Chondrocyte (in vitro differentiated cells): ENCODE results near the gene PTPRK. TPM values are rescaled to one million over a fixed set of nuclear protein-coding genes. Genes with fewer than 3 reads are reported as not detected.

Source experiments
- DNase-seq: peaks from one replicate; pipeline ENCODE4 v3.0.0; 2021; ENCODE audit warnings: mixed read lengths, low spot score
- H3K27ac Mint-ChIP-seq: one replicate; pipeline ENCODE4 v1.8.0; 2021; ENCODE audit warnings: mild to moderate bottlenecking, moderate library complexity, mixed read lengths; ENCODE audit not compliant: unreplicated experiment
- H3K27me3 Mint-ChIP-seq: 2 replicates; pipeline ENCODE4 v1.8.0; 2021; ENCODE audit warnings: low read depth, mixed read lengths
- H3K36me3 Mint-ChIP-seq: 2 replicates; pipeline ENCODE4 v1.8.0; 2021; ENCODE audit warnings: low read depth, mixed read lengths
- H3K4me1 Mint-ChIP-seq: 2 replicates; pipeline ENCODE4 v1.8.0; 2021; ENCODE audit warnings: low read depth, mild to moderate bottlenecking, mixed read lengths
- H3K4me3 Mint-ChIP-seq: one replicate; pipeline ENCODE4 v1.8.0; 2021; ENCODE audit warnings: mild to moderate bottlenecking, moderate library complexity, mixed read lengths; ENCODE audit not compliant: unreplicated experiment
- H3K9me3 Mint-ChIP-seq: 2 replicates; pipeline ENCODE4 v1.8.0; 2021; ENCODE audit warnings: low read depth, mixed read lengths
- total RNA-seq: library from RNA; stranded (reverse); gene quantifications from 3 replicates; pipeline ENCODE4 v1.2.1, GENCODE V29; 2021
- TF ChIP-seq, protein P1 (sequence below): fragments of 200-600 bp; sonication (generic); IDR thresholded peaks from 2 replicates; pipeline ENCODE4 v1.5.0; 2021; ENCODE audit warnings: antibody characterized with exemption, mild to moderate bottlenecking, moderate library complexity

PTPRK gene
- total RNA-seq, 1 donor from 2014 or later: 63.3 TPM

- DNase-seq: no peak
- Mint-ChIP-seq H3K27me3 (no peaks in the 10 kb centered on the region), H3K4me3 (no peak overlapping the region), H3K27ac (no peak overlapping the region), H3K4me1 (peaks cover 5% of the 10 kb centered on the region), H3K9me3 (no peaks in the 10 kb centered on the region), H3K36me3 (peaks cover 4% of the 10 kb centered on the region)
- TF ChIP-seq, protein P1, sequence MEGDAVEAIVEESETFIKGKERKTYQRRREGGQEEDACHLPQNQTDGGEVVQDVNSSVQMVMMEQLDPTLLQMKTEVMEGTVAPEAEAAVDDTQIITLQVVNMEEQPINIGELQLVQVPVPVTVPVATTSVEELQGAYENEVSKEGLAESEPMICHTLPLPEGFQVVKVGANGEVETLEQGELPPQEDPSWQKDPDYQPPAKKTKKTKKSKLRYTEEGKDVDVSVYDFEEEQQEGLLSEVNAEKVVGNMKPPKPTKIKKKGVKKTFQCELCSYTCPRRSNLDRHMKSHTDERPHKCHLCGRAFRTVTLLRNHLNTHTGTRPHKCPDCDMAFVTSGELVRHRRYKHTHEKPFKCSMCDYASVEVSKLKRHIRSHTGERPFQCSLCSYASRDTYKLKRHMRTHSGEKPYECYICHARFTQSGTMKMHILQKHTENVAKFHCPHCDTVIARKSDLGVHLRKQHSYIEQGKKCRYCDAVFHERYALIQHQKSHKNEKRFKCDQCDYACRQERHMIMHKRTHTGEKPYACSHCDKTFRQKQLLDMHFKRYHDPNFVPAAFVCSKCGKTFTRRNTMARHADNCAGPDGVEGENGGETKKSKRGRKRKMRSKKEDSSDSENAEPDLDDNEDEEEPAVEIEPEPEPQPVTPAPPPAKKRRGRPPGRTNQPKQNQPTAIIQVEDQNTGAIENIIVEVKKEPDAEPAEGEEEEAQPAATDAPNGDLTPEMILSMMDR: no peak
These were observed 124.8 kb downstream of the PTPRK start for GRCh38 chr6:128395596-128395995.

DNA sequence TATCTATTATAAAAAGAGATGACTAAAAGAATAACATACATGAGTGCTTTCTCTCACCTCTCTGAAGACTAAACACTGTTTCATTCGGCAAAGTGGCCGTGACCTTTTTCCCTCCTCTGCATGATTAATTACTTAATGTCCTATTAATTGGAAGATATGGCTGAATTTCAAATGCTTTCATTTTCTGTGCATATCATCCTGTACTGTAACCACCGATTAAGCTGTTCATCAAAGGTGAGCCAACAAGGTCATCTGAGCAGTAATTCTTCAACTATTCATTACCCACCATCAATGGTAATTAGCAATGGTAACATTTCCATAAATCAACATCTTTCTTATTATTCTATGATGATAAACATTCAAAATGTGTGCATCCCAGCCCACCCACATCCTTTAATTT is 125.2 kb downstream of the PTPRK start:
- H3K27ac Mint-ChIP-seq: no peak overlapping the region
- no peak overlapping the region for H3K4me3 Mint-ChIP-seq
- TF ChIP-seq, protein P1: no peak
- DNase-seq: no peak
- H3K4me1 Mint-ChIP-seq: peaks cover 9% of the 10 kb centered on the region
- no peaks in the 10 kb centered on the region for H3K9me3 Mint-ChIP-seq
- peaks cover 4% of the 10 kb centered on the region for H3K36me3 Mint-ChIP-seq
- H3K27me3 Mint-ChIP-seq: no peaks in the 10 kb centered on the region

GRCh38 chr6:128394167-128394566 is 126.2 kb downstream of the PTPRK start:
- Mint-ChIP-seq H3K4me1 (peaks cover 15% of the 10 kb centered on the region), H3K9me3 (no peaks in the 10 kb centered on the region), H3K36me3 (peaks cover 4% of the 10 kb centered on the region), H3K27me3 (no peaks in the 10 kb centered on the region), H3K27ac (no peak overlapping the region), H3K4me3 (no peak overlapping the region)
- TF ChIP-seq, protein P1: no peak
- DNase-seq: no peak

DNA sequence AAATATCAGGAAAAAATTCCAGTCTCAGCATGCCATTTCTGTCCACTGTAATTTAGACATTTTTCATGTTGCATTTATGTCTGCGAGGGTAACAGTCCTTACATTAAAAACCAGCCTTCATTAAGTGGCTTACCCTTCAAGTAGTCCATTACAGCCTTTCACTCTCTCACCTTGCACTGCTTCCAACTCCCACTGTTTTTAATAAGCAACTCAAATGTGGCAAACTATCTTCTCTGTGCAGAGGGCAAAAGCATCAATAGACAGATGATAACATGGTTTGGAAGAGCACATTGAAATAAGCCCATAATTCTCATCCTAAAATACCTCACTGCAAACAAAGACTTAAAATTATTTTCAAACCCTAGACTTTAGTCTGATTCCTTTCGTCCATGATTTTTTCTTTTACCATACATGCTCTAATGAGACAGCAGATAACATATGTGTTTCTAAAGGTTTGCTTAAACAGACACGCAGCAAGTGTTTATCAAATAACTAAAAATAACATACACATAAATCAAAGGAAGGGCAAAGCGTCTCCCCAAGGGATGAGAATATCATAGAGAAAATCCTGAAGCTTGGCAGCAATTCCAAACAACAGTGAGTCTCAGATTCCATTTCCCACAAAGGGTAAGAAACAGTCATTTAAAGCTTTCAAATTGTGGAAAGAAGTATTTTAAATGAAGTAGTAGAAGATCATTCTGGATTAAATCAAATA is 130.4 kb downstream of the PTPRK start:
- Mint-ChIP-seq H3K27ac (no peak overlapping the region), H3K36me3 (no peaks in the 10 kb centered on the region), H3K27me3 (no peaks in the 10 kb centered on the region), H3K4me3 (no peak overlapping the region), H3K4me1 (peaks cover 17% of the 10 kb centered on the region), H3K9me3 (no peaks in the 10 kb centered on the region)
- no peak for DNase-seq
- TF ChIP-seq, protein P1: no peak

GRCh38 chr6:128388380-128388779 is 132.0 kb downstream of the PTPRK start:
- DNase-seq: no peak
- no peak overlapping the region for H3K27ac Mint-ChIP-seq
- H3K9me3 Mint-ChIP-seq: no peaks in the 10 kb centered on the region
- no peaks in the 10 kb centered on the region for H3K36me3 Mint-ChIP-seq
- no peak overlapping the region for H3K4me3 Mint-ChIP-seq
- TF ChIP-seq, protein P1: no peak
- H3K27me3 Mint-ChIP-seq: no peaks in the 10 kb centered on the region
- H3K4me1 Mint-ChIP-seq: peaks cover 15% of the 10 kb centered on the region
